Caco-2 (cell line): Measurements from ENCODE around the gene PIH1D1. TPM values are rescaled to one million over a fixed set of nuclear protein-coding genes. Genes with fewer than 3 reads are reported as not detected.

Experiments
- BruUV-seq: library from RNA; stranded (reverse); fragments of 400-500 nt; replicated peaks from 2 replicates; lab custom pipeline; 2021; lab: Mats Ljungman, UMichigan
- CTCF ChIA-PET: fragments of 300-600 bp; sonication (Branson Sonifier 250); formaldehyde crosslinking; loops from one replicate; lab custom pipeline; 2022; ENCODE audit warnings: antibody characterized with exemption; lab: Charles Lee
- POLR2A ChIA-PET: fragments of 300-600 bp; sonication (Branson Sonifier 250); formaldehyde crosslinking; loops from one replicate; lab custom pipeline; 2022; ENCODE audit warnings: antibody characterized with exemption; lab: Charles Lee
- DNase-seq, 2 experiments: peaks; one replicate each; pipeline versions ENCODE4 v3.0.0 to v3.0.0-alpha.2; 2020 to 2022
- H3K27me3 ChIP-seq: replicated peaks from 2 replicates; pipeline ENCODE4 v1.6.0; 2011; ENCODE audit warnings: low read length; ENCODE audit not compliant: control insufficient read depth, insufficient read depth
- H3K36me3 ChIP-seq: 2 replicates; pipeline ENCODE4 v1.5.1; 2011; ENCODE audit warnings: low read length; ENCODE audit not compliant: control insufficient read depth, insufficient read depth
- H3K4me1 ChIP-seq: fragments of 250-450 bp; sonication (Bioruptor Pico); 2 replicates; pipeline ENCODE4 v1.5.1; 2020; ENCODE audit warnings: mild to moderate bottlenecking
- H3K4me3 ChIP-seq: 2 replicates; pipeline ENCODE4 v1.5.1; 2011; ENCODE audit warnings: low read depth, mild to moderate bottlenecking, control low read depth, low read length
- H3K9me3 ChIP-seq: fragments of 250-450 bp; sonication (Bioruptor Pico); 2 replicates; pipeline ENCODE4 v1.5.1; 2020; ENCODE audit warnings: mild to moderate bottlenecking, moderate library complexity
- H3K27ac Mint-ChIP-seq: one replicate; pipeline ENCODE4 v1.8.0; 2022; ENCODE audit warnings: mixed read lengths; ENCODE audit not compliant: unreplicated experiment
- H3K27me3 Mint-ChIP-seq: one replicate; pipeline ENCODE4 v1.8.0; 2022; ENCODE audit warnings: mixed read lengths; ENCODE audit not compliant: insufficient read depth, unreplicated experiment
- H3K36me3 Mint-ChIP-seq: one replicate; pipeline ENCODE4 v1.8.0; 2022; ENCODE audit warnings: mild to moderate bottlenecking, mixed read lengths; ENCODE audit not compliant: insufficient read depth, unreplicated experiment
- H3K4me1 Mint-ChIP-seq: one replicate; pipeline ENCODE4 v1.8.0; 2022; ENCODE audit warnings: low read depth, mixed read lengths; ENCODE audit not compliant: unreplicated experiment
- H3K4me3 Mint-ChIP-seq: one replicate; pipeline ENCODE4 v1.8.0; 2022; ENCODE audit warnings: mild to moderate bottlenecking, moderate library complexity, mixed read lengths; ENCODE audit not compliant: unreplicated experiment
- H3K9me3 Mint-ChIP-seq: one replicate; pipeline ENCODE4 v1.8.0; 2022; ENCODE audit warnings: mixed read lengths; ENCODE audit not compliant: unreplicated experiment
- CTCF ChIP-seq, 2 experiments: fragments of 200-600 bp in 1 of 2; IDR thresholded peaks; 1 replicate in 1 of 2; 2 replicates in 1 of 2; pipeline versions ENCODE4 v1.5.1 to v1.8.0; 2011 to 2022; ENCODE audit warnings: antibody characterized with exemption in 1 of 2, control low read depth in 1 of 2, inconsistent platforms in 1 of 2, low read depth in 1 of 2, low read length in 1 of 2, mild to moderate bottlenecking in 1 of 2, moderate library complexity in 1 of 2; ENCODE audit not compliant: insufficient read depth in 1 of 2, severe bottlenecking in 1 of 2, unreplicated experiment in 1 of 2
- intact Hi-C: fragments of 100-400 bp; cut with micrococcal nuclease; formaldehyde crosslinking; loops from one replicate; pipeline ENCODE4 v1.10.0; 2022; ENCODE audit not compliant: unreplicated experiment
- total RNA-seq: library from RNA; stranded (reverse); gene quantifications from 2 replicates; pipeline ENCODE4 v1.2.3, GENCODE V29; 2022

The PIH1D1 gene
- total RNA-seq, 1 experiment from 2014 or later, result 150 TPM

- Histone ChIP-seq H3K27me3 (no peaks in the 10 kb centered on the region; the same call in 1 of the 2 replicates), H3K9me3 (no peaks in the 10 kb centered on the region), H3K4me1 (peaks cover 4% of the 10 kb centered on the region), H3K36me3 (no peaks in the 10 kb centered on the region), H3K4me3 (no peak overlapping the region)
- Mint-ChIP-seq H3K9me3 (no peaks in the 10 kb centered on the region), H3K27ac (no peak overlapping the region), H3K36me3 (no peaks in the 10 kb centered on the region), H3K4me1 (no peaks in the 10 kb centered on the region), H3K27me3 (peaks cover 17% of the 10 kb centered on the region), H3K4me3 (no peak overlapping the region)
- no peak for TF ChIP-seq CTCF (IDR thresholded peaks at IDR 0.05; ENCODE audit: insufficient read depth in 1 of 2, low read depth in 1 of 2, low read length in 1 of 2, severe bottlenecking in 1 of 2, unreplicated experiment in 1 of 2)
- DNase-seq, result no peak
- ChIA-PET POLR2A (no interaction called here), CTCF (interaction anchor here (0.7 kb wide), 1 partner anchor 72 kb away, joined by 3 read pairs; no protein-coding TSS in a partner anchor)
- intact Hi-C loops, result no loop called here
- no TSS peak for BruUV-seq
Observed at GRCh38 chr19:49433240-49433901, 18.2 kb downstream of the PIH1D1 start.

GRCh38 chr19:49432141-49433073 lies 19.2 kb downstream of the PIH1D1 start:
- intact Hi-C loops, result no loop called here
- Histone ChIP-seq H3K36me3 (no peaks in the 10 kb centered on the region), H3K27me3 (no peaks in the 10 kb centered on the region; the same call in 1 of the 2 replicates), H3K4me1 (peaks cover 10% of the 10 kb centered on the region), H3K4me3 (no peak overlapping the region), H3K9me3 (no peaks in the 10 kb centered on the region)
- ChIA-PET POLR2A (no interaction called here), CTCF (no interaction called here)
- DNase-seq, result no peak
- H3K36me3 Mint-ChIP-seq, result no peaks in the 10 kb centered on the region
- H3K27ac Mint-ChIP-seq, result no peak overlapping the region
- no TSS peak for BruUV-seq
- no peak overlapping the region for H3K4me3 Mint-ChIP-seq
- TF ChIP-seq CTCF (IDR thresholded peaks at IDR 0.05; ENCODE audit: insufficient read depth in 1 of 2, low read depth in 1 of 2, low read length in 1 of 2, severe bottlenecking in 1 of 2, unreplicated experiment in 1 of 2), result no peak
- H3K27me3 Mint-ChIP-seq, result peaks cover 8% of the 10 kb centered on the region
- no peaks in the 10 kb centered on the region for H3K9me3 Mint-ChIP-seq
- H3K4me1 Mint-ChIP-seq, result no peaks in the 10 kb centered on the region

- Mint-ChIP-seq H3K4me1 (peaks cover 7% of the 10 kb centered on the region), H3K27ac (no peak overlapping the region), H3K27me3 (peaks cover 12% of the 10 kb centered on the region), H3K4me3 (no peak overlapping the region), H3K36me3 (no peaks in the 10 kb centered on the region), H3K9me3 (no peaks in the 10 kb centered on the region)
- CTCF ChIA-PET, result no interaction called here
- peaks cover 12% of the 10 kb centered on the region for H3K4me1 ChIP-seq
- no peaks in the 10 kb centered on the region for H3K36me3 ChIP-seq
- no peak for DNase-seq
- H3K9me3 ChIP-seq, result no peaks in the 10 kb centered on the region
- H3K4me3 ChIP-seq, result no peak overlapping the region
- no peak for TF ChIP-seq CTCF (IDR thresholded peaks at IDR 0.05; ENCODE audit: insufficient read depth in 1 of 2, low read depth in 1 of 2, low read length in 1 of 2, severe bottlenecking in 1 of 2, unreplicated experiment in 1 of 2)
- intact Hi-C loops, result no loop called here
- BruUV-seq, result no TSS peak
- no peaks in the 10 kb centered on the region; the same call in 1 of the 2 replicates for H3K27me3 ChIP-seq
- POLR2A ChIA-PET, result no interaction called here
Observed at GRCh38 chr19:49431330-49431749, 20.3 kb downstream of the PIH1D1 start.
